A549 (cell line): ENCODE measurements around the gene DEFB124. TPM values are rescaled to one million over a fixed set of nuclear protein-coding genes. Genes with fewer than 3 reads are reported as not detected.

ENCODE experiments used
- ATAC-seq, 2 experiments: fragments of 200-7000 bp in 1 of 2; fragments of >200 bp in 1 of 2; cut with Nextera tagmentation in 1 of 2; cut with Tn5 transposase in 1 of 2; 3 replicates each; pipeline versions ENCODE4 v1.8.0 to v1.9.1; 2018 to 2020; ENCODE audit warnings: mild to moderate bottlenecking in 1 of 2, moderate library complexity in 1 of 2
- CTCF ChIA-PET: fragments of 300-600 bp; sonication (Branson Sonifier 250); formaldehyde crosslinking; extraction: SDS; loops from one replicate; lab custom pipeline; 2021; ENCODE audit warnings: antibody characterized with exemption, inconsistent platforms; lab: Yijun Ruan, JAX
- POLR2A ChIA-PET: fragments of 350-600 bp; formaldehyde crosslinking; extraction: SDS; loops from one replicate; lab custom pipeline; 2021; ENCODE audit warnings: antibody characterized with exemption, inconsistent platforms; lab: Yijun Ruan, JAX
- DNase-seq, 2 experiments: peaks; one replicate each; pipeline versions ENCODE4 v3.0.0 to v3.0.0-alpha.2; 2011 to 2016; ENCODE audit warnings: low read depth in 1 of 2, low spot score in 1 of 2
- FAIRE-seq: peaks from 2 replicates; lab custom pipeline; 2011; peaks lifted over from hg19 to GRCh38; lab: Jason Lieb, UNC
- H3K27ac ChIP-seq, 2 experiments: fragments of >200 bp; sonication (Bioruptor Twin); formaldehyde crosslinking; 3 replicates each; pipeline ENCODE4 v1.5.1; 2016 to 2017
- H3K4me1 ChIP-seq: fragments of >200 bp; sonication (Bioruptor Twin); formaldehyde crosslinking; 3 replicates; pipeline ENCODE4 v1.6.1; 2016
- H3K4me2 ChIP-seq: fragments of >200 bp; sonication (Bioruptor Twin); formaldehyde crosslinking; 3 replicates; pipeline ENCODE4 v1.6.1; 2016
- H3K4me3 ChIP-seq: fragments of >200 bp; sonication (Bioruptor Twin); formaldehyde crosslinking; 3 replicates; pipeline ENCODE4 v1.5.1; 2016
- H3K9me3 ChIP-seq: fragments of >200 bp; sonication (Bioruptor Twin); formaldehyde crosslinking; 3 replicates; pipeline ENCODE4 v1.6.1; 2016
- CBX2 ChIP-seq: fragments of 200-600 bp; sonication (generic); IDR thresholded peaks from 2 replicates; pipeline ENCODE4 v1.6.1; 2016; ENCODE audit warnings: low read depth, mild to moderate bottlenecking, borderline replicate concordance
- CHD2 ChIP-seq: fragments of 150-350 bp; IDR thresholded peaks from 2 replicates; pipeline ENCODE4 v1.6.1; 2014; ENCODE audit warnings: low read length; ENCODE audit not compliant: partially characterized antibody
- ESRRA ChIP-seq: fragments of 150-350 bp; IDR thresholded peaks from 2 replicates; pipeline ENCODE4 v1.6.1; 2014; ENCODE audit warnings: mild to moderate bottlenecking, low read length, borderline replicate concordance
- FOSL2 ChIP-seq, 2 experiments: fragments of 450-650 bp in 1 of 2; fragments of >200 bp in 1 of 2; sonication (Bioruptor Twin) in 1 of 2; formaldehyde crosslinking; IDR thresholded peaks; 2 replicates each; pipeline versions ENCODE4 v1.5.0 to v1.6.1; 2016 to 2020; ENCODE audit warnings: mild to moderate bottlenecking in 1 of 2, moderate library complexity in 1 of 2
- HDAC2 ChIP-seq: fragments of 200-600 bp; sonication (generic); IDR thresholded peaks from 2 replicates; pipeline ENCODE4 v1.6.1; 2016
- HOXB13 ChIP-seq: fragments of 250-450 bp; sonication (Bioruptor Pico); IDR thresholded peaks from 2 replicates; pipeline ENCODE4 v1.5.0; 2020; ENCODE audit warnings: low read depth, mild to moderate bottlenecking, moderate library complexity
- HOXB5 ChIP-seq: fragments of 250-450 bp; sonication (Bioruptor Pico); IDR thresholded peaks from 2 replicates; pipeline ENCODE4 v1.5.0; 2020; ENCODE audit warnings: mild to moderate bottlenecking, moderate library complexity
- JUN ChIP-seq, 2 experiments: fragments of >200 bp; sonication (Bioruptor Twin); formaldehyde crosslinking; IDR thresholded peaks; 2 replicates in 1 of 2; 3 replicates in 1 of 2; pipeline ENCODE4 v1.6.1; 2016 to 2017
- JUNB ChIP-seq: fragments of >200 bp; sonication (Bioruptor Twin); formaldehyde crosslinking; IDR thresholded peaks from 2 replicates; pipeline ENCODE4 v1.6.1; 2016
- KDM5A ChIP-seq: fragments of 200-600 bp; sonication (generic); IDR thresholded peaks from 2 replicates; pipeline ENCODE4 v1.6.1; 2016; ENCODE audit warnings: antibody characterized with exemption, mild to moderate bottlenecking
- MYC ChIP-seq: IDR thresholded peaks from 2 replicates; pipeline ENCODE4 v1.6.1; 2012; ENCODE audit warnings: mild to moderate bottlenecking, inconsistent platforms, low read length, improper control_type of control experiment, borderline replicate concordance
- NR3C1 ChIP-seq: fragments of >200 bp; sonication (Bioruptor Twin); formaldehyde crosslinking; IDR thresholded peaks from 3 replicates; pipeline ENCODE4 v1.6.1; 2017
- PHF8 ChIP-seq: fragments of 200-600 bp; sonication (generic); IDR thresholded peaks from 2 replicates; pipeline ENCODE4 v1.6.1; 2016; ENCODE audit warnings: low read depth, mild to moderate bottlenecking, antibody characterized with exemption, moderate library complexity, borderline replicate concordance
- POLR2A ChIP-seq: IDR thresholded peaks from 2 replicates; pipeline ENCODE4 v1.6.1; 2012; ENCODE audit warnings: mild to moderate bottlenecking, low read length
- RAD21 ChIP-seq, 2 experiments: fragments of >200 bp in 1 of 2; sonication (Bioruptor Twin) in 1 of 2; formaldehyde crosslinking in 1 of 2; IDR thresholded peaks in 1 of 2; conservative IDR thresholded peaks in 1 of 2; 2 replicates in 1 of 2; 3 replicates in 1 of 2; pipeline ENCODE4 v1.6.1; 2012 to 2018; ENCODE audit warnings: inconsistent platforms in 1 of 2
- RNF2 ChIP-seq: fragments of 200-600 bp; sonication (generic); IDR thresholded peaks from 2 replicates; pipeline ENCODE4 v1.6.1; 2016; ENCODE audit warnings: low read depth, mild to moderate bottlenecking, antibody characterized with exemption, moderate library complexity, borderline replicate concordance
- TFCP2L1 ChIP-seq: fragments of 250-450 bp; sonication (Bioruptor Pico); IDR thresholded peaks from 2 replicates; pipeline ENCODE4 v1.5.0; 2021; ENCODE audit warnings: mild to moderate bottlenecking
- ZC3H11A ChIP-seq: fragments of 450-650 bp; IDR thresholded peaks from 2 replicates; pipeline ENCODE4 v1.6.1; 2014; ENCODE audit warnings: antibody characterized with exemption, mild to moderate bottlenecking
- ZFP36 ChIP-seq: fragments of 450-650 bp; IDR thresholded peaks from 2 replicates; pipeline ENCODE4 v1.6.1; 2014; ENCODE audit warnings: borderline replicate concordance; ENCODE audit not compliant: partially characterized antibody
- ZNF302 ChIP-seq: fragments of 250-450 bp; sonication (Bioruptor Pico); IDR thresholded peaks from 2 replicates; pipeline ENCODE4 v1.9.0; 2021; ENCODE audit warnings: inconsistent platforms, mild to moderate bottlenecking, moderate library complexity
- ZSCAN20 ChIP-seq: fragments of 250-450 bp; sonication (Bioruptor Pico); IDR thresholded peaks from 2 replicates; pipeline ENCODE4 v1.8.0; 2022; ENCODE audit warnings: mild to moderate bottlenecking, moderate library complexity
- WGBS: methylation state at CpG from one replicate; pipeline ENCODE4 v1.1.6; 2017; ENCODE audit errors: missing lambda C conversion rate; 5-methylcytosine and 5-hydroxymethylcytosine counted together
- polyA plus RNA-seq, 4 experiments: library from polyadenylated mRNA; depleted of rRNA in 3 of 4; stranded (reverse); fragments of >200 nt; fragmentation: RNase III in 1 of 4; extraction: RNeasy Plus Mini Kit Qiagen cat#74134 plus additional on column Dnase treatment in 1 of 4; gene quantifications; 2 replicates in 3 of 4; 3 replicates in 1 of 4; pipeline ENCODE4 v1.2.3, GENCODE V29; 2011 to 2017
- TF ChIP-seq, protein P1 (sequence below): fragments of 150-350 bp; IDR thresholded peaks from 2 replicates; pipeline ENCODE4 v1.6.1; 2014; ENCODE audit warnings: low read depth, mild to moderate bottlenecking, low read length
- TF ChIP-seq, protein P2 (sequence below): fragments of 200-600 bp; sonication (generic); IDR thresholded peaks from 2 replicates; pipeline ENCODE4 v1.6.1; 2016; ENCODE audit warnings: antibody characterized with exemption, mild to moderate bottlenecking, moderate library complexity
- TF ChIP-seq, protein P3 (sequence below): IDR thresholded peaks from 2 replicates; pipeline ENCODE4 v1.6.1; 2012
- TF ChIP-seq, protein P4 (sequence below): IDR thresholded peaks from 2 replicates; pipeline ENCODE4 v1.6.1; 2012; ENCODE audit warnings: low read depth, borderline replicate concordance
- TF ChIP-seq, protein P5 (sequence below): fragments of 250-450 bp; sonication (Bioruptor Pico); IDR thresholded peaks from 2 replicates; pipeline ENCODE4 v1.5.0; 2021; ENCODE audit warnings: mild to moderate bottlenecking, moderate library complexity, borderline replicate concordance

Gene DEFB124
- polyA plus RNA-seq, 2 of the 4 experiments (the other 2 are of a cell fraction), result 0.18 TPM; not detected in 1

DNA sequence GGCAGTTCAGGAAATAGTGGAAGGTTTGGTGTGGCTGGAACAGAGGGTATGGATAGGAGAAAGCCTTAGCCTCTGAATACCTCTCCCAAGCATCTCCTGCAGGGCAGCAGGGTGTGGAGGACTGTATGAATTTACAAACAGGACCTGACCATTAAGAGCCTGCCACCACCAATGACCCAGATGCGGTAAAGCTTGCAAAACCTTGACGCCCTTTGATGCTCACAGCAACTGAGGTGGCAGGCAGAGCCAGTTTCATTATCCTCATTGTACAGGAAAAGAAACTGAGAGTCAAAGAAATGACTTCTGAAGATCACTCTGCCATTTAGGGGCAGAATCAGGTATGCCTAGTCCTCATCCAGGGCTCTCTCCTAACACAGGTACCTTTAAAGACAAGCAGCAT lies 41.7 kb upstream of the DEFB124 start:
- Histone ChIP-seq H3K4me3 (0 out of 3 replicates have a peak overlapping the region, but pooled peaks have one; percentile 14), H3K4me2 (peak overlapping the region; percentile 99), H3K27ac (peak overlapping the region; percentile 50 to 64; a peak in 4 of 6 replicates), H3K4me1 (peaks cover 26% of the 10 kb centered on the region), H3K9me3 (no peaks in the 10 kb centered on the region)
- no peak for FAIRE-seq
- no peak for TF ChIP-seq ZNF302 (CRISPR knock-in tag)
- TF ChIP-seq, protein P1, sequence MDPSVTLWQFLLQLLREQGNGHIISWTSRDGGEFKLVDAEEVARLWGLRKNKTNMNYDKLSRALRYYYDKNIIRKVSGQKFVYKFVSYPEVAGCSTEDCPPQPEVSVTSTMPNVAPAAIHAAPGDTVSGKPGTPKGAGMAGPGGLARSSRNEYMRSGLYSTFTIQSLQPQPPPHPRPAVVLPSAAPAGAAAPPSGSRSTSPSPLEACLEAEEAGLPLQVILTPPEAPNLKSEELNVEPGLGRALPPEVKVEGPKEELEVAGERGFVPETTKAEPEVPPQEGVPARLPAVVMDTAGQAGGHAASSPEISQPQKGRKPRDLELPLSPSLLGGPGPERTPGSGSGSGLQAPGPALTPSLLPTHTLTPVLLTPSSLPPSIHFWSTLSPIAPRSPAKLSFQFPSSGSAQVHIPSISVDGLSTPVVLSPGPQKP, result no peak
- TF ChIP-seq JUN (IDR thresholded peaks at IDR 0.05), result no peak
- no peak for TF ChIP-seq KDM5A
- TF ChIP-seq ZFP36, result no peak
- TF ChIP-seq POLR2A, result no peak
- DNase-seq, result no peak
- POLR2A ChIA-PET, result no interaction called here
- 94% methylated on average over 2 of the region's 2 CpGs for WGBS
- CTCF ChIA-PET, result interaction anchor here (1.1 to 1.6 kb wide), 2 partner anchors 13 to 41 kb away, joined by 4 to 5 read pairs; no protein-coding TSS in a partner anchor
- no peak for ATAC-seq

DNA sequence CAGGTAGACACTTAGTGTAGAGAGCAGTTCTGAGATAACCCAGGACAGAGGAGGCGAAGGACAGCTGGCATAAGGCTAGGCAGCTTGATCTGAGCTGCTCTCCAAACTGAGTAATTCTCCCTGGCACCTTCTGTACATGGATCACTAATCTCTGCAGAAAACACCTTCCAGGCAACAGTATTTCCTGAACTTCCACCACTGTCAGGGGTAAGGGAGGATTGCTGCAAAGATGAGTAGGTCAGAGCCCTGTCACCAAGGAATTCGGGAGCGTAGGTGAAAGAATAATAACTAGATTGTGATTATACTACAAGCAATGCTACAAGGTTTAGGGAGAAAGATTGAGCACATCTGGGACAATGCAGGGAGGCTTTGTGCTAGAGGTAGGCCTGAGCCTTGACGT lies 41.2 kb upstream of the DEFB124 start:
- no peak for ATAC-seq
- Histone ChIP-seq H3K4me1 (peaks cover 26% of the 10 kb centered on the region), H3K27ac (peak overlapping the region; percentile 0 to 96; a peak in 4 of 6 replicates), H3K4me3 (peak overlapping the region; percentile 74; the same call in 1 of the 3 replicates), H3K4me2 (peak overlapping the region; percentile 99), H3K9me3 (no peaks in the 10 kb centered on the region)
- POLR2A ChIA-PET, result no interaction called here
- no peak for DNase-seq
- no peak for TF ChIP-seq RNF2
- no peak for TF ChIP-seq FOSL2 (IDR thresholded peaks at IDR 0.05)
- TF ChIP-seq FOSL2 (CRISPR knock-in tag; IDR thresholded peaks at IDR 0.05), result no peak
- no peak for TF ChIP-seq ESRRA
- TF ChIP-seq HOXB13, result no peak
- no peak for TF ChIP-seq JUNB
- TF ChIP-seq, protein P2, sequence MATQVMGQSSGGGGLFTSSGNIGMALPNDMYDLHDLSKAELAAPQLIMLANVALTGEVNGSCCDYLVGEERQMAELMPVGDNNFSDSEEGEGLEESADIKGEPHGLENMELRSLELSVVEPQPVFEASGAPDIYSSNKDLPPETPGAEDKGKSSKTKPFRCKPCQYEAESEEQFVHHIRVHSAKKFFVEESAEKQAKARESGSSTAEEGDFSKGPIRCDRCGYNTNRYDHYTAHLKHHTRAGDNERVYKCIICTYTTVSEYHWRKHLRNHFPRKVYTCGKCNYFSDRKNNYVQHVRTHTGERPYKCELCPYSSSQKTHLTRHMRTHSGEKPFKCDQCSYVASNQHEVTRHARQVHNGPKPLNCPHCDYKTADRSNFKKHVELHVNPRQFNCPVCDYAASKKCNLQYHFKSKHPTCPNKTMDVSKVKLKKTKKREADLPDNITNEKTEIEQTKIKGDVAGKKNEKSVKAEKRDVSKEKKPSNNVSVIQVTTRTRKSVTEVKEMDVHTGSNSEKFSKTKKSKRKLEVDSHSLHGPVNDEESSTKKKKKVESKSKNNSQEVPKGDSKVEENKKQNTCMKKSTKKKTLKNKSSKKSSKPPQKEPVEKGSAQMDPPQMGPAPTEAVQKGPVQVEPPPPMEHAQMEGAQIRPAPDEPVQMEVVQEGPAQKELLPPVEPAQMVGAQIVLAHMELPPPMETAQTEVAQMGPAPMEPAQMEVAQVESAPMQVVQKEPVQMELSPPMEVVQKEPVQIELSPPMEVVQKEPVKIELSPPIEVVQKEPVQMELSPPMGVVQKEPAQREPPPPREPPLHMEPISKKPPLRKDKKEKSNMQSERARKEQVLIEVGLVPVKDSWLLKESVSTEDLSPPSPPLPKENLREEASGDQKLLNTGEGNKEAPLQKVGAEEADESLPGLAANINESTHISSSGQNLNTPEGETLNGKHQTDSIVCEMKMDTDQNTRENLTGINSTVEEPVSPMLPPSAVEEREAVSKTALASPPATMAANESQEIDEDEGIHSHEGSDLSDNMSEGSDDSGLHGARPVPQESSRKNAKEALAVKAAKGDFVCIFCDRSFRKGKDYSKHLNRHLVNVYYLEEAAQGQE, result no peak
- no peak for TF ChIP-seq CHD2
- TF ChIP-seq HOXB5, result no peak
- TF ChIP-seq, protein P3, sequence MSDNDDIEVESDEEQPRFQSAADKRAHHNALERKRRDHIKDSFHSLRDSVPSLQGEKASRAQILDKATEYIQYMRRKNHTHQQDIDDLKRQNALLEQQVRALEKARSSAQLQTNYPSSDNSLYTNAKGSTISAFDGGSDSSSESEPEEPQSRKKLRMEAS, result no peak
- no peak for TF ChIP-seq TFCP2L1 (CRISPR knock-in tag)
- no peak for TF ChIP-seq ZSCAN20 (CRISPR knock-in tag)
- TF ChIP-seq RAD21 (conservative IDR thresholded peaks at IDR 0.05 in 1 of 2, IDR thresholded peaks at IDR 0.05 in 1 of 2), result no peak
- no peak for TF ChIP-seq NR3C1
- no peak for TF ChIP-seq CBX2
- TF ChIP-seq, protein P4, sequence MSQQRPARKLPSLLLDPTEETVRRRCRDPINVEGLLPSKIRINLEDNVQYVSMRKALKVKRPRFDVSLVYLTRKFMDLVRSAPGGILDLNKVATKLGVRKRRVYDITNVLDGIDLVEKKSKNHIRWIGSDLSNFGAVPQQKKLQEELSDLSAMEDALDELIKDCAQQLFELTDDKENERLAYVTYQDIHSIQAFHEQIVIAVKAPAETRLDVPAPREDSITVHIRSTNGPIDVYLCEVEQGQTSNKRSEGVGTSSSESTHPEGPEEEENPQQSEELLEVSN, result no peak
- TF ChIP-seq PHF8, result no peak
- TF ChIP-seq MYC, result no peak
- TF ChIP-seq HDAC2, result no peak
- TF ChIP-seq ZC3H11A, result no peak
- TF ChIP-seq, protein P5, sequence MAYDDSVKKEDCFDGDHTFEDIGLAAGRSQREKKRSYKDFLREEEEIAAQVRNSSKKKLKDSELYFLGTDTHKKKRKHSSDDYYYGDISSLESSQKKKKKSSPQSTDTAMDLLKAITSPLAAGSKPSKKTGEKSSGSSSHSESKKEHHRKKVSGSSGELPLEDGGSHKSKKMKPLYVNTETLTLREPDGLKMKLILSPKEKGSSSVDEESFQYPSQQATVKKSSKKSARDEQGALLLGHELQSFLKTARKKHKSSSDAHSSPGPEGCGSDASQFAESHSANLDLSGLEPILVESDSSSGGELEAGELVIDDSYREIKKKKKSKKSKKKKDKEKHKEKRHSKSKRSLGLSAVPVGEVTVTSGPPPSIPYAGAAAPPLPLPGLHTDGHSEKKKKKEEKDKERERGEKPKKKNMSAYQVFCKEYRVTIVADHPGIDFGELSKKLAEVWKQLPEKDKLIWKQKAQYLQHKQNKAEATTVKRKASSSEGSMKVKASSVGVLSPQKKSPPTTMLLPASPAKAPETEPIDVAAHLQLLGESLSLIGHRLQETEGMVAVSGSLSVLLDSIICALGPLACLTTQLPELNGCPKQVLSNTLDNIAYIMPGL (CRISPR knock-in tag), result no peak
- CTCF ChIA-PET, result interaction anchor here (1.0 to 1.7 kb wide), 4 partner anchors 13 to 96 kb away, joined by 3 to 9 read pairs (median 4); no protein-coding TSS in a partner anchor
- WGBS, result 96% methylated on average over 4 of the region's 4 CpGs
- FAIRE-seq, result no peak
